GM19328 (cell line): Measurements from ENCODE around the gene POLE.

Experiments
- ATAC-seq: cut with Tn5 transposase; IDR thresholded peaks from one replicate; pipeline ENCODE4 v1.9.1; 2021; ENCODE audit warnings: mild to moderate bottlenecking, moderate library complexity; ENCODE audit not compliant: unreplicated experiment

Gene POLE

GRCh38 chr12:132657004-132657727 is 30.0 kb downstream of the POLE start:
- ATAC-seq, result no peak

GRCh38 chr12:132653567-132654290 is 33.4 kb downstream of the POLE start:
- ATAC-seq, result no peak

DNA sequence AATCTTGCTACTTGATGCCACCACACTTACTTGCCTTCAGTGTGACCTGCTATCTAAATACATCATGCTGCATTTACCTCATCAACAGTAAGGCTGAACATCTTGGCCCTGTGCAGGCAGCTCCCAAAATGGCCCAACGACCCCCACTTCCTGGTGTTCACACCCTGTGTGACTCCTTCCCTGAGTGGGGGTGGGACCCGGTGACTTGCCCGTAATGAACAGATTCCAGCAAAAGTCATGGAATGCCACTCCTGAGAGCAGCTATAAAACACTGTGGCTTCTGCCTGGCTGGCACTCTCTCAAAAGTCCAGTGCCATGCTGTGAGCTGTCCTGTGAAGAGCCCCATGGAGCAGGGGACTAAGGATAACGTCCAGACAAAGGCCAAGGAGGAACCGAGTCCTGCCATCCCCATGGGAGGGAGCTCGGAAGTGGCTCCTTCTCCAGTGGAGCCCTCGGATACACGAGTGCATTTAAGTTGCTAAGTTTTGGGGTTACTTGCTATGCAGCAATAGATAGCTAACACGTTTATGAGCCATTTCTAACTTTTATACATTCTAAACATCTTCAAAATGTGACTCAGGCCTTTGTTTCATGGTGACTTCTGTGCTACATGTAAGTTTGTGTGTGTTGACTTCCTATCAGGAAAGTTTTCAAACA is 35.6 kb downstream of the POLE start:
- ATAC-seq, result no peak

- no peak for ATAC-seq
These were observed 37.8 kb downstream of the POLE start for GRCh38 chr12:132649226-132649945.

DNA sequence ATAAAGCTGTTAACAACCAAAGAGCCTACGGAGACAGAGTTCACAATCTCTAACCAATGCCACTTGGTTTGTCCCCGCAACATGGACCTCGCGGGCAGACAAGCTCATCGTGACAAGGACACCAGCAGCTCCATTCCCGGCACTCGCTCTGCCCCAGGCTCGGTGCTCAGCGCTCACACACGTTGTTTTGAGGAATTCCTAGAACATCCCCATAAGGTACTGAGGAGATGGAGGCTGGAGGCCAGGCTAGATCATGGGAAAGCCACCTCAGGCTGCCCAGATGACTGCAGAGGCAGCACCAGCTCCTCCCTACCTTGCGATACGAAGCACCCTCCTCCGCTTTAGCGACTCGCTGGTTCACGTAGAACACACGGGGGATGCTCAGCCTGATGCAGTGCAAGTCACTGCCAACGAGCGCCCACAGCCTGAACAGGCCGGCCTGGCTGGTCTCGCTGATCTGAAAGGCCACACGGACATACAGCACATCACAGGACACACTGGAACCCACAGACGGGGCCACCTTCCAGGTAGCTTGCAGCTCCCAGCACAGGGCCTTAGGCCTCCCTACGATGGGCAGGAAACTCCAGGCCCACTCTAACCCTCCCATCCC is 38.4 kb downstream of the POLE start:
- ATAC-seq, result no peak

DNA sequence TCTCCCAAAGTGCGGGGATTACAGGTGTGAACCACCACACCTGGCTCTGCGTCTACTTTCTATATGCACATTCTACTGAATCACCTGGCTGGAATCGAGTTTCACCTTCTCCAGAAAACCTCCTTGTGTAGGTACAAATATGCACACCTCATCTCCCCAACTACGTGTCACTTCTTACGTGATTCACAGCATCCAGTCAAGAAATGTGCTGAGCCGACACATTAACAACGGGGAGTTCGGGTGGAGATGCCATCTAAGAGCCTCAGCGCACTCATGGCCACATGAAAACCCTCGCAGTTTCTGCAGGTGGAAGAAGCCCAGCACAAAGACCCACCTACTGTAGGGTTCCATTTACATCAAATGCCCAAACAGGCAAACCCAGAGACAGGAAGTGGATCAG is 39.3 kb downstream of the POLE start:
- ATAC-seq, result no peak

- no peak for ATAC-seq
These were observed 40.3 kb downstream of the POLE start for GRCh38 chr12:132646850-132647249.

GRCh38 chr12:132642846-132643835 is 44.0 kb downstream of the POLE start:
- no peak for ATAC-seq

DNA sequence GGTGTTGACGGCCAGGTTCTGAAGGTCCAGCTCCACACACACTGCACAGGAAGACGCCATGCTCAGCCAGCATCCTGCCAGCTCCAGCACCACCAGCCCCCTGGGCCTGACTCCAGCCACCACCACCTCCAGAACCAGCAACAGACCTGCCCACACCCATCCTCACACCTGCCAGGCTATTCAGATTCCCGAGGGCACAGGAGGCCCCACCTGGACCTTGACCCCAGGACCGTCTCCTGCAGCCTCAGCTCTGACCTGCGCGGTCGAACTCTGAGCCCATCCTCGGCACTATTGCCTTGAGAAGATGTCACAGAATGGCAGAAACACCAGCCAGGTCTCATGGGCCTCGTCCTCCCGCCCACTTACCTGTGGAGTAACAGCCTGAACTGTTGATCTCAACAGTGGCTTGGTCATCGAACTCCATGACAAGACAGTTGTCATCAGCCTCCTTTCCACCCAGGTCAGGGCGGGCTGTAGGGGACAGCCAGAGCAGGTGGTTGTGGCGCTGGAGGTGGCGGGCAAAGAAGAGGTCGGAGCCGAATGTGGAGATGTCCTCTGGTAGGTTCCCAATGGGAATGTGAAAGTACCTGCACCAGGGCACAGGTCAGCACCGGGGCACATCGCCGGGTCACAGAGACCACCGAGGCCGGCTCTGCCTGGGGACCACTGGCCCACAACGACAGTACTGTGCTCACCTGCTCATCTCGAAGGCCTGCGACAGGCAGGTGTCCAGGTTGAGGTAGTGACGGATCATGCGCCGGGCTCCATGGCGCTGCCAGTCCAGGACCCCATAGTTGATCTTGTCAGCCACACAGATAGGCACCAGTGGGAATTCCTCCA is 45.1 kb downstream of the POLE start:
- no peak for ATAC-seq

GRCh38 chr12:132640936-132641335 is 46.2 kb downstream of the POLE start:
- no peak for ATAC-seq

GRCh38 chr12:132639956-132640520 is 47.1 kb downstream of the POLE start:
- no peak for ATAC-seq

DNA sequence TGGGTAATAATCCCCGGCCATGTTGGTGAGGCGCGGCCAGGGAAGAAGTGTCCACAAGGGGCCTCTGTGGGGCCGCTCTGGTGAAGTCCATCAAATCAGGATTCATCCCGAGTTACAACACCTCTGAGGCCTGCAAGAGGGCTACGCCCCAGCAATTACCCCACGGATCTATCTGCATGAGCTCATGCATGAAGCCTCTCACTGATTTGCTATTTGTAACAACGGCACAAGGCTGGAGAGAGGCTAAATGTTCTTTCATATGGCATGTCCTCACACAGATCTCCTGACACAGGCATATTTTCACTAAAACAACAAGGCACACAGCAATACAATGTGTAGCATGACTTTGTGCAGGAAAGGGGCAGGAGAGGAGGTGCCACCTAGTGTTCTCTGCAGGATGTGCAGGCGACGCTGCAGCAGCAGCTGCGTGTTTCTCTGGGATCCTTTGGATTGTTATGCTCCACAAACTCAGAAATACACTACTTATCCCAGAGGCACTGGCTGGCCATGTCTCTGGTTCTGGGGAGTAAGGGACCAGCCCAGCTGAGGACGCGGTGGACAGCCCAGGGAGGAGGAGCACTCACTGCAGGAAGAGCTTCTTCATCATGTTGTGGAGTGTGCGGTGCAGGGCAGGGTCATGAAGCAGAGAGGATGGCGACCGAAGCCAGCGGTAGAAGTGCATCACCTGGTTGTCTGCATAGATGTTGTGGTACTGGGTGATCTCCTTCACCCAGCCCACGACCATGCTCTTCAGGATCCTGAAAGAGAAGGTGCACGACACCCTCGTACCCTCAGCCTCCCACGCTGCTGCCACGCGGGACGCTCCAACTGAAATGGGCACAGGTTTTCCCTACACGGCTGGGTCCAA is 48.4 kb downstream of the POLE start:
- no peak for ATAC-seq

- ATAC-seq, result no peak
These were observed 49.3 kb downstream of the POLE start for GRCh38 chr12:132637811-132638210.

DNA sequence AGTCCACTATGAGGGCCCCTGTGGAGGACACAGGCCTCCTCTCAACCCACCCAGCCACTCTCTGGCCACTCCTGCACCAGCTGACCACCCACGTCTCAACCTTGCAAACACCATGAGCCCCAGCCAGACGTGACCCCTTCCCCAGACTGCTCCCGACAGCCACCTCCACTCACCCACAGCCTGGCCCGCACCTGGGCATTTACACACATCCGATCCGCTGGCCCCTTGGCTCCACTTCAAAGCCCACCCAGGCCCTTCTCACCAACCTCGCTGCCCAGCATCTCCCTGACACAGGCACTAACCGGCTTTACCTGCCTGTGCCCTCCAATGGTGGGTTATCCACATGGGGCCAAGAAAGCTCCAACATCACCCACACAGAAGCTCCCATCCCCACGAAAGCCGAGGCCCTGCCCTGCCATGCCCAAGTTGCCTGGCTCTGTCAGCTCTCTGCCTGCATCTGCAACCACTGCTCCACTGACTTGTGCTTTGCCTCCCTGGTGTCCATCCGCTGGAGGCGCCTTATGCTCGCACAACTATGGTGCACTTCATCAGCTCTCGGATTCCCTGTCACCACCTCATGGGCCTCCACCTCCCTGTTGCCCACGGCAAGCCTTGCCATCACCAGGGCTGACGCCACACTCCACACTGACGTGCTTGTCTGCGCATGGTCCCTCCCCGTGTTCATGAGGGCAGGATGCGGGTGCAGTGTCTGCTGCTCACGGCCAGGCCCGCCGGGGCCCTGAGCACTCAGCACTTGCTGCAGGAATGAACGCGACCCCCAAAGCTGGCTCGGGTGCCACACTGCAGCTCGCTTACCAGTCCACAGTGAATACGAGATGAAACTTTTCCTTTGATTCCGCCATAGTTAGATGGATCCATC is 51.8 kb downstream of the POLE start:
- ATAC-seq, result no peak

DNA sequence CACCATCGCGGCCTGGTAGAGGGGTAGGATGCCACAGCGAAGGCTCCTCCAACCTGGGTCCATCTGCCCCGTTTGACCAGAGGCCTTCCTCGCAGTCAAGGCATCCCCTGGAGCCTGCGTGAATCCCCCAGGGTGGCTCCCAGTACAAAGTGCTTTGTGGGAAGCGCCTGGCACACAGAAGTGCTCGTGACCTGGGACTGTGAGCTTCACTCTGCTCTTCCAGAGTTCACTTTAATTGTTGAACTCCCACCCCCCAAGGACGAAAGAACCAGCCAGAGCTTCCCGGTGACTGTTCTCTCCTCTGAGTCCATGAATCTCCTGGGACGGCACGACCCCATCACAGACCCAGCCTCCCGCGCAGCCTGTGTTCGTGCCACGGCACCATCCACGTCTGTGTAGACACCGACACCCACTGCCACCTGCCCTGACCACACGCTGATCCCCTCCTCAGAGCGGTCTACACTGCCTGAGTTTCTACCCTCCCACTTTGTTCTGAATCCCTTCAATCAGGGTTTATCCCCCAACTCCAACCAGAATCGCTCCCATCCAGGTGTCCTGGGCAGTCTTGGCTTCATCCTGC is 52.6 kb downstream of the POLE start:
- ATAC-seq, result no peak

DNA sequence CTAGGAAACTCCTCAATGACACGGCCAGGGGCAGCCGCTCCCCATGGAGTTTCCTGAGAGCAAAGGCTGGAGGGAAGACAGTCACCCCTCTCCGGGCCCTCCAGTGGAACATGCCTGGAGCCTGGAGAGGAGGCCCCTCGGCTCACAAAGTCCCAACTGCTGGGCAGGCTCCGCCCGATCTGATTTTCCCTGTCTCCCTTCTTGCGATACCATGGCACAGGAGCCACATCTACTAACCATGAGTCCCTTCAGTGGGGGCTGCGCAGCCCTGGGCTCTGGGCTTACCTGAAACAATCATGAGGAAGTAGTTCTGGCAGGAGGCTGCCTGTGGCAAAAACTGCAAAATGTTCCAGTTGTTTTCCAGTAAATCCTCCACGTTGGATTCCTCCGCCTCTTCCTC is 53.2 kb downstream of the POLE start:
- no peak for ATAC-seq
